ENCODE results near the gene PPFIBP2.

Gene PPFIBP2

GRCh38 chr11:7484645-7485044 is 29.2 kb upstream of the PPFIBP2 start:
- H3K4me3 ChIP-seq (ENCODE audit: low read length): no peak overlapping the region
- peak; percentile 16 for DNase-seq (ENCODE audit: low read depth)
- no peak for TF ChIP-seq CTCF (conservative IDR thresholded peaks at IDR 0.05; ENCODE audit: low read depth, low read length)

GRCh38 chr11:7485186-7486097 is 28.4 kb upstream of the PPFIBP2 start, which contains the start of gene OLFML1:
TSS of gene OLFML1 (plus strand) at chr11:7485506. CDS start at chr11:7485876, 370 bp downstream.
- no peak within 1 kb of the TSS for H3K4me3 ChIP-seq (ENCODE audit: low read length)
- no peak for TF ChIP-seq CTCF (conservative IDR thresholded peaks at IDR 0.05; ENCODE audit: low read depth, low read length)
- DNase-seq (ENCODE audit: low read depth): no peak

- no peak for TF ChIP-seq CTCF (conservative IDR thresholded peaks at IDR 0.05; ENCODE audit: low read depth, low read length)
- DNase-seq (ENCODE audit: low read depth): no peak
- no peak overlapping the region for H3K4me3 ChIP-seq (ENCODE audit: low read length)
These were observed 27.6 kb upstream of the PPFIBP2 start for GRCh38 chr11:7486098-7486780.

GRCh38 chr11:7486781-7487140 is 27.0 kb upstream of the PPFIBP2 start:
- TF ChIP-seq CTCF (conservative IDR thresholded peaks at IDR 0.05; ENCODE audit: low read depth, low read length): no peak
- H3K4me3 ChIP-seq (ENCODE audit: low read length): no peak overlapping the region
- no peak for DNase-seq (ENCODE audit: low read depth)

GRCh38 chr11:7487360-7487759 is 26.4 kb upstream of the PPFIBP2 start:
- no peak overlapping the region for H3K4me3 ChIP-seq (ENCODE audit: low read length)
- no peak for TF ChIP-seq CTCF (conservative IDR thresholded peaks at IDR 0.05; ENCODE audit: low read depth, low read length)
- DNase-seq (ENCODE audit: low read depth): no peak

- no peak for DNase-seq (ENCODE audit: low read depth)
- H3K4me3 ChIP-seq (ENCODE audit: low read length): no peak overlapping the region
- no peak for TF ChIP-seq CTCF (conservative IDR thresholded peaks at IDR 0.05; ENCODE audit: low read depth, low read length)
These were observed 25.1 kb upstream of the PPFIBP2 start for GRCh38 chr11:7488681-7489080.
